AG04449 (cell line): ENCODE results near the gene LRRC4C.
"Not testable (repeated sequence)": the region's sequence is repeated elsewhere in the genome, so short reads cannot be mapped to it uniquely, and the experiment has no call there.

Experiments used
- CTCF ChIA-PET: fragments of 350-600 bp; formaldehyde crosslinking; extraction: SDS; loops from one replicate; lab custom pipeline; 2021; ENCODE audit warnings: antibody characterized with exemption; lab: Yijun Ruan, JAX
- POLR2A ChIA-PET: fragments of 400-600, 350-600 bp; formaldehyde crosslinking; extraction: SDS; loops from one replicate; lab custom pipeline; 2020; ENCODE audit warnings: antibody characterized with exemption, inconsistent platforms; lab: Yijun Ruan, JAX
- DNase-seq: peaks from one replicate; pipeline ENCODE4 v3.0.0-alpha.2; 2010; ENCODE audit warnings: low read depth, low spot score
- H3K4me3 ChIP-seq: 2 replicates; pipeline ENCODE4 v1.5.1; 2011; ENCODE audit warnings: low read depth, mild to moderate bottlenecking, control low read depth, low read length
- TF ChIP-seq, protein P1 (sequence below): IDR thresholded peaks from one replicate; pipeline ENCODE4 v1.5.1; 2011; ENCODE audit warnings: mild to moderate bottlenecking, moderate library complexity, low read length, control low read depth, inconsistent platforms; ENCODE audit not compliant: insufficient read depth; ENCODE audit errors: missing control alignments

Gene LRRC4C

DNA sequence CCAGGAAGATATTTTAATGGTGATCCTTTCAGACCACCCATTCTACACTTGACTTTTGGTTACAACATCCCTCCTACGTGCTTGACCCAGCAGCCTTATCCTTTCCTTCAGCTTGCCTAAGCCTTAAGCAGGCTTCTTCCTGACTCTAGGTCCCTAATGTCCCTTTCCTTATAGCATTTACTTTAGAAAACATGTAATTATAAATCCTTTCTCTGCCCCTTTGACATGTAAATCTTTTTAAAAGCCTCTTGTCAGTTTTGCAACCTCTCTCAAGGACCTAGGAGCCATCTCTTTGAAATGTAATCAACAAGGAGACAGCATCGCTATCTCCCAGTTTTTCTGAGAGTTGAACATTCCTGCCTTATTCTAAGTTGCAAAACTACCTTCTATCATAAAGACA lies 1255.2 kb downstream of the LRRC4C start:
- ChIA-PET CTCF (no interaction called here), POLR2A (no interaction called here)
- TF ChIP-seq, protein P1, sequence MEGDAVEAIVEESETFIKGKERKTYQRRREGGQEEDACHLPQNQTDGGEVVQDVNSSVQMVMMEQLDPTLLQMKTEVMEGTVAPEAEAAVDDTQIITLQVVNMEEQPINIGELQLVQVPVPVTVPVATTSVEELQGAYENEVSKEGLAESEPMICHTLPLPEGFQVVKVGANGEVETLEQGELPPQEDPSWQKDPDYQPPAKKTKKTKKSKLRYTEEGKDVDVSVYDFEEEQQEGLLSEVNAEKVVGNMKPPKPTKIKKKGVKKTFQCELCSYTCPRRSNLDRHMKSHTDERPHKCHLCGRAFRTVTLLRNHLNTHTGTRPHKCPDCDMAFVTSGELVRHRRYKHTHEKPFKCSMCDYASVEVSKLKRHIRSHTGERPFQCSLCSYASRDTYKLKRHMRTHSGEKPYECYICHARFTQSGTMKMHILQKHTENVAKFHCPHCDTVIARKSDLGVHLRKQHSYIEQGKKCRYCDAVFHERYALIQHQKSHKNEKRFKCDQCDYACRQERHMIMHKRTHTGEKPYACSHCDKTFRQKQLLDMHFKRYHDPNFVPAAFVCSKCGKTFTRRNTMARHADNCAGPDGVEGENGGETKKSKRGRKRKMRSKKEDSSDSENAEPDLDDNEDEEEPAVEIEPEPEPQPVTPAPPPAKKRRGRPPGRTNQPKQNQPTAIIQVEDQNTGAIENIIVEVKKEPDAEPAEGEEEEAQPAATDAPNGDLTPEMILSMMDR: no peak
- DNase-seq: no peak
- H3K4me3 ChIP-seq: no peak overlapping the region

DNA sequence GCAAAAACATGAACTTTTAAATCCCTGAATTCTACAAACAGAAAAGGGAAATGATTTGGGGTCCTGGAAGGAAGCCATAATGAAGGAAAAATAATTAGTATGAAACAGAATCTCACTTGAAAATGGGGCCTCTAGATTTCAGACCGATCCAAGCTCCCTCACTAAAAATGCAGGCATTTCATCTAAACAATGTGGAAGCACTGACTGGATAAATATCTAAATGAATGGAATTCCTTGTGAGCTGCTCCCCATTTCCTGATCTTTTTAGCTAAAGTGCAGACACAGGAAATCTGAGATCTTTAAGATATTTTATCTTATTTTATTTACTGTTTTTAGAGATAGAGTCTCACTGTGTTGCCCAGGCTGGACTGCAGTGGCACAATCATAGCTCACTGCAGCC lies 1255.8 kb downstream of the LRRC4C start:
- ChIA-PET POLR2A (no interaction called here), CTCF (no interaction called here)
- DNase-seq: no peak
- H3K4me3 ChIP-seq: no peak overlapping the region
- TF ChIP-seq, protein P1: no peak

DNA sequence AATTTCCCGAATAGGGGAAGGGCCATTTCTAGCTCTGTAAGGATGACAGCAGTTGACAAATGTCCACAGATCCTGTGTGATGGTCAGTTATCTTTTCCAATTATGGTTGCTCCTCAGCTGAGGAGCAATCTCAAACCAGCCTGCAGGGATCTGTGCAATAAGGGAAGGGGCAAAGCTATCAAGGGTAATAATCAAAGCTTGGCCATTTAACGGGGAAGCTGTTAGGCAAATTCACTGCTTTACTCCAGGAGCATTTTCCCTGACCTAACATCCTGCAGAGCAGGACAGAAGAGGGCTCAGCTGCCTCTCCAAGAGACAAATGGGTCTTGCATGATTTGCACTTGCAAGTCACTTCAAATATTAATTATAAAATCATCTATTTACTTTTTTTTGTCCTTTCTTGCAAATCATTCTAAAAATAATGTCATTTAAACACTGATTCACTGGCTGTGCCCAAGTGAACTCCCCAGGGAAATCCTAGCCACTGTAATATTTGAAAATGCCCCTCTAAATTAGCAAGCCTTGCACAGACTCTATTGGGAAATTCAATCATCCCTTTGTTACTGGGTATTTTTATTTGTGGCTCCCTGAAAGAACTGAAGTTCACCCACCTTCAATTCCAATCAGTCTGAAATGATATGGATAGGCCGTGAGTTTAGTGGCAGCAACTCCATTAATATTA lies 1256.7 kb downstream of the LRRC4C start:
- TF ChIP-seq, protein P1: no peak
- CTCF ChIA-PET: no interaction called here
- no peak overlapping the region for H3K4me3 ChIP-seq
- POLR2A ChIA-PET: no interaction called here
- no peak for DNase-seq

DNA sequence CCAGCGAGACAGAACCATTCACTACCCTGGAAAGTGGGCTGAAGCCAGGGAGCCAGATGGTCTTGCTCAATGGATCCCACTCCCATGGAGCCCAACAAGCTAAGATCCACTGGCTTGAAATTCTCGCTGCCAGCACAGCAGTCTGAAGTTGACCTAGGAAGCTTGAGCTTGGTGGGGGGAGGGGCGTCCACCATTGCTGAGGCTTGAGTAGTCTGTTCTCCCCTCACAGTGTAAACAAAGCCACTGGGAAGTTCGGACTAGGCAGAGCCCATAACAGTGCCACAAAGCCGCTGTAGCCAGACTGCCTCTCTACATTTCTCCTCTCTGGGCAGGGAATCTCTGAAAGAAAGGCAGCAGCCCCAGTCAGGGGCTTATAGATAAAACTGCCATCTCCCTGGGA lies 1266.9 kb downstream of the LRRC4C start:
- H3K4me3 ChIP-seq, CTCF ChIA-PET, POLR2A ChIA-PET, DNase-seq: not testable (repeated sequence)

DNA sequence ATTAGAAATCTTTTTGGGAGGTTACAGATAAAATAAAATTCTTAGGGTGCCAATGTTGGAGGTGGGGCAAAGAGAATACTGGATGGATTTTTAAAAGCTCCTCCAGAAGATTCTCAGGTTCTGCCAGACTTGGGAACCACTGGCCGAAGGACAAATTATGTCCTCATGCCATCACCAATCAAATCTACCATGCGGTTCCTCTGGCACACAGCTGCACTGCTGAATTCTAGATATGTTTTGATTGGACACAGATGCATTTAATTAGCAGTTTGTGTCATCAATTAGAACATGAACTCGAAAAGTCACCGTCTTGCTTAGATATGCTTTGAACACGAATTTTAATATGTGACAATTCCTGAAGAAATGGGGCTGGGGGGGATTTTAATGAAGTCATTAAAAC lies 1269.2 kb downstream of the LRRC4C start:
- POLR2A ChIA-PET: no interaction called here
- no peak for DNase-seq
- no peak overlapping the region for H3K4me3 ChIP-seq
- TF ChIP-seq, protein P1: no peak
- CTCF ChIA-PET: no interaction called here

DNA sequence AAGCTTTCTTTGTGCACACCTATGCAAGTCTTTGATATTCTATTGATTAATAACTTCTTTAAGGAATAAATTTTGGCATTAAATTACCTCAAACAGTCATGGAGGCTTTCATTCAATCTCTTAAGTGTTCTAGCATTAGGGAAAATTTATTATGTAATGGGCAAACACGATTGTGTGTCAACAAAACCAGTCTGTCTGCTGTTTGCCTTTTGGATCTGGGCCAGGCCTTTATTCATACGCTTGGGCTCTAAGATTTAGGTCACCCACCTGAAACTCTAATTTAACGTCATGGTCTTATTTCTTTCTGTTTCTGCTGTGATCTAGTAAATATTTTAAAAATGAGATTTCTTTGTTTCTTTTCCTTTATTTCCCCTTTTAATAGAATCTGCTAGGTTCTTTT lies 1270.6 kb downstream of the LRRC4C start:
- CTCF ChIA-PET: no interaction called here
- H3K4me3 ChIP-seq: no peak overlapping the region

DNA sequence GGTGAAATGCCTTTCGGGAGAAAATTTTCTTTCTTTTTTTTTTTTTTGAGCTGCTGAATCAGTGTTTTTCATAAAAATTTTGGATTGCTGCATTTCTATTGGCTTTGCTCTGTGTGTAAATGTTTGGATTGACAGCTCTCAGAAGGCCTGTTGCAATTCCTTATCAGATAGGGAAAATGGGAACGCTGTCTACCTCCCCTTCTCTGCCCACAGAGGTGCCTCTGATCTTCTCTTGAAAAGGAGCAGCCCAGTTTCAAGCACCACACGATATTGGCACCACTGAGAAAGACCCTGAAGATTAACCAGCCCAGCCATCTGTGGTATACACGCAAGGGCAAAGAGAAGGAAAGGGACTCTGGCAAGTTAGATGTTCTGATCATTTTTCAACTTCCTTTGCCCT lies 1272.2 kb downstream of the LRRC4C start:
- CTCF ChIA-PET: no interaction called here
- POLR2A ChIA-PET: no interaction called here
- no peak overlapping the region for H3K4me3 ChIP-seq
- DNase-seq: no peak
- TF ChIP-seq, protein P1: no peak

More for the DNA sequence above, 1270.6 kb downstream of the LRRC4C start:
- DNase-seq: no peak
- TF ChIP-seq, protein P1: no peak
- POLR2A ChIA-PET: no interaction called here
